Activated CD4-positive, alpha-beta T cell treated with anti-CD3 and anti-CD28 coated beads, Interleukin-2, amount 50 U/mL, for 24 hours (primary cell): Measurements from ENCODE around the gene NASP.

ENCODE experiments used
- DNase-seq, 2 donors: peaks; one replicate each; pipeline ENCODE4 v3.0.0-alpha.2; 2020; ENCODE audit warnings: low read depth in 1 of 2, low spot score in 1 of 2

NASP gene, protein sequence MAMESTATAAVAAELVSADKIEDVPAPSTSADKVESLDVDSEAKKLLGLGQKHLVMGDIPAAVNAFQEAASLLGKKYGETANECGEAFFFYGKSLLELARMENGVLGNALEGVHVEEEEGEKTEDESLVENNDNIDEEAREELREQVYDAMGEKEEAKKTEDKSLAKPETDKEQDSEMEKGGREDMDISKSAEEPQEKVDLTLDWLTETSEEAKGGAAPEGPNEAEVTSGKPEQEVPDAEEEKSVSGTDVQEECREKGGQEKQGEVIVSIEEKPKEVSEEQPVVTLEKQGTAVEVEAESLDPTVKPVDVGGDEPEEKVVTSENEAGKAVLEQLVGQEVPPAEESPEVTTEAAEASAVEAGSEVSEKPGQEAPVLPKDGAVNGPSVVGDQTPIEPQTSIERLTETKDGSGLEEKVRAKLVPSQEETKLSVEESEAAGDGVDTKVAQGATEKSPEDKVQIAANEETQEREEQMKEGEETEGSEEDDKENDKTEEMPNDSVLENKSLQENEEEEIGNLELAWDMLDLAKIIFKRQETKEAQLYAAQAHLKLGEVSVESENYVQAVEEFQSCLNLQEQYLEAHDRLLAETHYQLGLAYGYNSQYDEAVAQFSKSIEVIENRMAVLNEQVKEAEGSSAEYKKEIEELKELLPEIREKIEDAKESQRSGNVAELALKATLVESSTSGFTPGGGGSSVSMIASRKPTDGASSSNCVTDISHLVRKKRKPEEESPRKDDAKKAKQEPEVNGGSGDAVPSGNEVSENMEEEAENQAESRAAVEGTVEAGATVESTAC

DNA sequence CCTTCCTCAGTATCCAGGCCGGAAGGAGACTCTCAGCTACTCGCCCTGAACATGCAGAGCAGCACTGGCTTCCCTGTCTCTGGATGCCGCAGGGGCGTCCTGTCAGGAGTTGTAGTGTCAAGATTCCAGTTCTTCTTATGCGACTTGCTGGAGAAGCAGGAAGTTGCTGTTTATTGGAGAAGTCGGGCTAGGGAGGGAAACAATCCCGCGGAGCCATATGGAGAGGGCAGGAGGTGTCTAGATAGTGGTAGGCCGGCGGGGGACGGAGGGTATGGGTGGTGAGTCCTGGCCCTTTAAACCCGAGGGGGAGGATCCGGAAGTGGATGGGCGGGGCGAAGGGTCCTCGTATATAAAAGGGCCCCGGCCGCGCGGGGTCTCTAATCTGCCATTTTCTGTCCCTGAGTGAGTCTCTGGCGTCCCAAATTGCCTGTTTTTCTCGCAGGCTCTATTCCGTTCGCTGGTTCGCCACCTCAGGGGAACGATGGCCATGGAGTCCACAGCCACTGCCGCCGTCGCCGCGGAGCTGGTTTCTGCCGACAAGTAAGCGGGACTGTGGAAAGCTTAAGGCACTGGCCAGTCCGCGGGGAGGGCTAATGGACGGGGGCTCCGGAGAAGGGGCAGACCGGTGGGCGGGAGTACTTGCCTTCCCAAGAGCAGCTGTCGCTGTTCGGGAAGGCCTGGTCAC, at the start of gene NASP:
NASP (plus strand) TSS at position 376 of the 685 bp plus-strand sequence; CDS start at position 482, 106 bp downstream.
- DNase-seq: peak; percentile 90 to 98

DNA sequence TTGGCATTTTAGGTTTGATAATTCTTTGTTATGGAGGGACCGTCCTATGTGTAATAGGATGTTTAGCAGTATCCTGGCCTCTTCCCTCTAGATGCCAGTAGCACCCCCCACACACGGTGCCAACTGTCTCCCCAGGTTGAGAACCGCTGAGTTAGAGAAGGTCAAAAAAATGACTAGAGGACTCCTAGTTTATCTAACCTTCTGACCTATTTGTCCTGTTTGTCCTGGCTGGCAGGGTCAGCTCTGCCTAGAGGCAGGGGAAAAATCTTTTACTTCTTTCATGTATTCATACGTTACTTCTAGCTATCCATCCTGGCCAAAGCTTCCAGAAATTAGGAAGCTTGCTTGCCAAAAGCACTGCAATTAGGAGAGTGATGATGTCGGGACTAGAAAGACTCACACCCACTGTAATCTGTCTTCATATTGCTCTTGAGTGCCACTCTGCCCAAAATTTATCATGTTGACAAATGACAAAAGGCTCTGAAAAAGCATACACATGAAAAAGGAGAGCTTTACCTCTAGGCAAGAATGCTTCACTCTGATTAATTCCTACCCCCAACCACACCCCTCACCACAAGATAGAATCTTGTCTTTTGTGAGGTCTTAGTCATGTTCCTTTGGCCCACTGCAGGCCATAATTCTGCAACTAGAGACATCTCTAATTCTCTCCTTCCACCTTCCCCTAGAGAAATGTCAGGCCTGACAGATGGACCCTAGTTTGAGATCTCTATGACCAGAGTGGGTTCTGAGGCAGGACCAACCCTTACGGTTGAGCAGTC, 47.7 kb upstream of the NASP start:
- no peak for DNase-seq

DNA sequence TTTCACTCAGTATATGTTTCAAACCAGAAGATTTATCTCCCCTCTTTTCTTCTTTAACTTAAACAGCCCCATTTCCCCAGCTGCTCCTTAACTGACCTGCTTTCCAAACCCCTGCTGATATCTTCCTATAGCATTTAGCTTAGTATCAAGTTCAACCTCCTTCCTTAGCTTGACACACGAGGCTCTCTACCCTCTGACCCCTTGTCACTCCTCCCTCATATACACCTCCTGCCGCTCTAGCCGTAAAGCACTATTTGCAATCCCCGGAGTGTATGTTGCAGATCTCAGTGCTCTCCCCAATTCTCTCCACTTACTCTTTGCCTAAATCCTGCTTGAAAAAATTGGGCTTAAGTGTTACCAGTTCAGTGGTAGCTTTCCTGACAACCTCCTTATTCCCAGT, 47.0 kb upstream of the NASP start:
- no peak for DNase-seq

DNA sequence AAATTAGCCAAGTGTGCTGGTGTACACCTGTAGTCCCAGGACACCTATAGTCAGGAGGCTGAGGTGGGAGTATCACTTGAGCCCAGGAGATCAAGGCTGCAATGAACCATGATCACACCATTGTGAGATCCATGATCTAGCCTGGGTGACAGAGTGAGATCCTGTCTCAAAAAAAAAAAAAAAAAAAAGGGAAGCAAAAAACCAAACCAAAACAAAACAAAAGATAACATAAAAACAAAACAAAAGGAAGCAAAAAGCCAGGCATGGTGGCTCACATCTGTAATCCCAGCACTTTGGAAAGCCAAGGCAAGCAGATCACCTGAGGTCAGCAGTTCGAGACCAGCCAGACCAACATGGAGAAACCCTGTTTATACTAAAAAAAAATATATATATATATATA, 42.6 kb upstream of the NASP start:
- DNase-seq: no peak

DNA sequence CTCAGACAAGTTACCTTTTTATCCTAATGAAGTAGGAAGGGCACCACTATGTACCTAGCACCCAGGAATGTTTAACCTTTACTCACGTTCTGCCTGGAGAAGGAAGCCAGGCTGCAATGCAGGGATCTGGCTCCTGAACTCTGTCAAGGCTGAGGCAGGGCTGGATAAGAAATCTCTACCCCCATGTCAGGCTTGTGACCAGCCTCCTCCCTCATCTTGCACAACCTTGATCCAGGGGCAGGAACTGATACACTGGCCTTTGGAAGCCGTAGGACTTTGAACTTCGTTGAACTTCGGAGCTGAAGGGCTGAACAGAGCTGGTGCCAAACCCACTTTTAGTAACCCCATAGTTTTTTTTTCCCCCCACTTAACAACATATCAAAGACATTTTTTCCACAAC, 41.2 kb upstream of the NASP start:
- no peak for DNase-seq

DNA sequence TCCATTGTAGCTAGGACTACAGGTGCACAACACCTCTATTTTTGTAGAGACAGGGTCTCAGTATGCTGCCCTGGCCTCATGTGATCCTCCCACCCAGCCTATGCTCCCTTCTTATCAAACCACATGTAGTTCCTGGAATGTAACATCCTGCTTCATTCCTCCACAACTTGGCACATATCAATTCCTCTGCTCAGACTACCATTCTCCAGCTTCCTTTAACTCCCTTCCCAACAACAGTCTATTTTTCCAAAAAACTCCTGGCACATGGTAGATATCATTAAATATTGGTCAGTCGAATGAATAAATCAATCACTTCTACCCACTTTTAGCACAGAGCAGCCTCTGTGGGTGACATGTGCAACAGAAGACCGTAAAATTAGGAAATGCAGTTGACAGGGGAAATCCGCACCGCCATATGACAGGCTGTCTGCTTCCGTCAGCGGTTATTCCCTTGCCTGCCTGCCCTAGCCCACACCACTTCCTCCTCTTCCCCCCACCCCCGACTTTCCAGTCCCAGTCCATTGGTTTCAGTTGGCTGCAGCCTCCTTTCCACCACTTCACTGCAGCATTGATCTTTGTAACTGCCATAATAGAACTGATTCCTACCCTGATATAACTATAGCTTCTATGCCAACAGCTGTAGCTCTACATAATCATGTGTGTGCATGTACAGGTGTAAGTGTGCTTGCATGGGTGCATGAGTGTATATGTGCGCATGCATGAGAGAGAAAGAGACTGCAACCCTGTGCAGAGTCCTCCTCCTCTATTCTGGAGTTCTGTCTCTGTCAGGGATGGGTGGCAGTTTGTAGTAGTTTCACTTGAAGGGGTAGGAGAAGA, 40.0 kb upstream of the NASP start:
- peak; percentile 36 to 71 for DNase-seq

DNA sequence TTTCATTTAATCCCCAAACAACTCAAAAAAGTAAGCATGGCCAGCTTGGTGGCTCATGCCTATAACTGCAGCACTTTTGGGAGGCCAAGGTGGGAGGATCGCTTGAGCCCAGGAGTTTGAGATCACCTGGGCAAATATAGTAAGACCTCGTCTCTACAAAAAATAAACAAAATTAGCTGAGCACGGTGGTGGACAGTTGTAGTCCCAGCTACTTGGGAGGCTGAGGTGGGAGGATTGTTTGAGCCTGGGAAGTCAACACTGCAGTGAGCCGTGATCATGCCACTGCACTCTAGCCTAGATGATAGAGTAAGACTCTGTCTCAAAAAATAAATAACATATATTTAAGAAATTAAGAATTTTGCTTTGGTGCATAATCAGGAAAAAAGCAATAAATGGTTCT, 39.3 kb upstream of the NASP start:
- no peak for DNase-seq

DNA sequence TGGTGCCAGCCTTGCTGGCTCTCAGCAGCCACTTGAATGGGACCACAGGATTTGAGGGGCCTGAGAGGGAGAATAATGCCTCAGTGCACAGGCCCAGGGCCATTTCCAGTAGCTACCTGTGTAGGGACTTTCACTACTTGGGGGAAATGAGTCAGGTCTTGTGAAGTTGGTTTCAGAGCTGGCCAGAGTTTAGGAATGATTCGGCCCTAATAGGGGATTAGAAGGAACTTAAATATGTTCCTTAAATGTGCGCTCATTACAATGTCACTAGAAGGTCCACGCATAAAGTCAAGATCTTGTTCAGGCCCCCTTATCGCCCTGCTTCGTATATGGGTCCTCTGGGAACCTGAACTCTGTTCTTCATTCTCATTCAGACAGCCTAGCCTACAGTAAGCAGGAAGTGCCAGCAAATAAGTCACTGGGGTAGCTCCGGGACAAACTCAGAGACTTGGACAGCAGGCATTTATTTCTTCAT, 38.8 kb upstream of the NASP start:
- DNase-seq: no peak

DNA sequence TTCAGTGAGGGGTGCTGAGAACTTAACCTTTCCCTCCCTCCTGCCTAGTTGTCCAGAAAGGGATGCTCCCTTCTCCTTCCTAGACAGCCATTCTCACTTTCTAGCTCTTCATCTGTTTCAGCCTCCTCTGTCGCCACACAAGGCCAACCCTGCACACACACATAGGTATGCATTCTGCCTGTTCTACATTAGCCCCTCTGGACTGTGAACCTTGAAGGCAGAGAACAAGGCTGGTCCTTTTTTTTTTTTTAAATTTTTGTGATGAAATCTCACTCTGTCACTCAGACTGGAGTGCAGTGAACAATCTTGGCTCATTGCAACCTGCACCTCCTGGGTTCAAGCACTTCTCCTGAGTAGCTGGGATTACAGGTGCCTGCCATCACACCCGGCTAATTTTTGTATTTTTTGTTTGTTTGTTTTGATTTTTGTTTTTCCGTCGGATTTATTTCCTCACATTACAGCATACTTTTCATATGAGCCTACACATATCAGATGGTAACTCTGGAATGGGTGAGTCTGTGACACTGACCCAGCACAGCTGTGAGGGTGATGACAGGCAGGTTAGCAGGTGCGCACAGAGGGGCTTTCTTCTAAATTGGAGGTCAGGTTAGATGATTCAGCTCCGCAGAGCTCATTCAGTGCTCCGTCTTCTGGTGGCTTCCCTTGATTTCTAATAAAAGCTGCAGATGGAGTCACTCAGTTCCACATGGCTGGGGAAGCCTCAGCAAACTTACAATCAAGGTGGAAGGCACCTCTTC, 38.1 kb upstream of the NASP start:
- DNase-seq: no peak

DNA sequence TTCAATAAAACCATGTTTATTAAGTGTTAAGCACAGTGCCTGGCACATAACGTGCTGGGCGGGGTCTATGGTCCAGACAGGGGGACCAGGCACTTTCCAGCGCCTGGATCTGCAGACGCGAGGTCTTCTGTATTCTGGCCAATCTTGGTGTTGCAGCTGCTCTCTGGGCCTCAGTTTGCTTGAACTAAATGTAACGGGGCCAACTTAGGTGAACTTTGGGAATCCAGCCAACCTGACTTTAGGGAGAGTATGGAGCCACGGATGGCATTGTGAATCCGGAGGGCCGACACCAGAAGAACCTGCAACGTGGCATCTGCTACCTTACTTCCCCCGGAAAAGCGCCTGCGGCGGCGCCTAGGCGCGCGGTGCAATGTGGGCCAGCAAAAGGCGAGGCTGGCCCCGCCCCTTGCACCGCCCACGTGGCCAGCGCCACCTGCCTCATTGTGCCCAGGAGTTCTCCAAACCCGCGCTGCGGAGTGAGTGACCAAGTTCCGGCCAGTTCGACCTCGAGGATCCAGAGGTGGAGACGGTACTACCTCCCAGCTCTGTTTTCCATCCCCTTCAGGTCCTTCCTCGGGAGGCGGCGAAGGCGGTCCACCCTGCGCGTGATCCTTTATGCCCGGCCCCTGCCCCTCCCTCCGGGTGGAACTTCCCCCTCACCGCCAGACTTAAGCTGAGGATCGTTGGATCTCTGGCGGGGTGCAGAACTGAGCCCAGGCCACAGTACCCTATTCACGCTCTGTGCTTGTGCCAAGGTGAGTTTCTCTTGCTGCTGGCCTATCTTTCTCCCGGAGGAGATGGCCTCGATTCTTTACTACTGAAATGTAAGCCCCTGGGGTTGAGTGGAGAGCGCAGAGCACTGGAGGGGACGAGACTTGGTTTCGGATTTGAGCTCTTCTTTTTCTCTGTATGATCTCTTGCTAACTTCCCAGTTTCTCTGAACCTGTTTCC, 33.2 kb upstream of the NASP start, which contains the start of gene AKR1A1:
AKR1A1 (plus strand) TSS at position 426 of the 951 bp plus-strand sequence. CDS start 10,969 bp downstream, outside the sequence.
- DNase-seq: peak; percentile 78 to 87

DNA sequence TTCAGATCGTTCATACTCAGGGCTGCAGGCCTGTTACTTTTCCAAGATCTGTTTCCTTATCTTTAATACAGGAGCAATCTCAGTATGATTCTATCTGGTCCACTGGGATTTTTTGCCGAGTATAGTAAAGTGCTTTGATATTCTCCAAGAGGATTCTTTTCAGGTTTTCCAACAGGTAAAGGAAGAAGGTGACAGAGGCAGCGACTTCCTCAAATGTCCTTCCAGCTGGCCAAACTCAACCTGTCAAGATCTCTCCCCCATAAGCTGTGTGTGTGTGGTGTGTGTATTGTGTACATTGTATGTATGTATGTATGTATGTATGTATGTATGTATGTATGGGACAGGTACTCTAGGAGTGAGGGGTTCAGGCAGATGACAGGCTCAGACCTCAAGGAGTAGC, 32.2 kb upstream of the NASP start:
- DNase-seq: no peak

DNA sequence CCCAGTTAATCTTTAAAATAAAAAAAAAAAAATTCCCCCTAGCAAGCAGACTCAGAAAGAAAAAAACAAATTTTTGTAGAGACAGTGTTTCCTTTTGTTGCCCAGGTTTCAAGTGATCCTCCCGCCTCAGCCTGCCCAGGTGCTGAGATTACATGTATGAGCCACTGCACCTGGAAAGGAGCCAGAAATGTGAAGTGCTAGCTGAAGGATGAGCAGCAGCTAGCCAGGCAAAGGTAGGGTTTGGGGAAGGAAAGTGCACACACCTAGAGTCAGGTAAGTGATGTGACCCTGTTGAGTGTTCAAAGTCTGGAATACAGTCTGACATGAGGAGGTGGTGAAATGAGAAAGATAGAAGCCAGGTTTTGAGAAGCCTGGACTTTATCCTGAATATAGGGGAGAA, 31.5 kb upstream of the NASP start:
- no peak for DNase-seq

DNA sequence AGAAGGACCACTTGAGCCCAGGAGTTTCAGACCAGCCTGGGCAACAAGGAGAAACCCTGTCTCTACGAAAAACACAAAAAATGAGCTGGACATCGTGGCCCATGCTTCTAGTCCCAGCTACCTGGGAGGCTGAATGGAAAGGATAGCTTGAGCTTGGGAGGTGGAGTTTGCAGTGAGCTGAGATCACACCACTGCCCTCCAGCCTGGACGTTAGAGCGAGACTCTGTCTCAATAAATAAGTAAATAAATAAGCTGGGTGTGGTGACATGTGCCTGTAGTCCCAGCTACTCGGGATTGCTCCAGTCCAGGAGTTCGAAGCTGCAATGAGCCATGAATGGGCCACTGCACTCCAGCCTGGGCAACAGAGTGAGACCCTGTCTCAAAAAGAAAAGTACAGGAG, 29.6 kb upstream of the NASP start:
- DNase-seq: no peak

DNA sequence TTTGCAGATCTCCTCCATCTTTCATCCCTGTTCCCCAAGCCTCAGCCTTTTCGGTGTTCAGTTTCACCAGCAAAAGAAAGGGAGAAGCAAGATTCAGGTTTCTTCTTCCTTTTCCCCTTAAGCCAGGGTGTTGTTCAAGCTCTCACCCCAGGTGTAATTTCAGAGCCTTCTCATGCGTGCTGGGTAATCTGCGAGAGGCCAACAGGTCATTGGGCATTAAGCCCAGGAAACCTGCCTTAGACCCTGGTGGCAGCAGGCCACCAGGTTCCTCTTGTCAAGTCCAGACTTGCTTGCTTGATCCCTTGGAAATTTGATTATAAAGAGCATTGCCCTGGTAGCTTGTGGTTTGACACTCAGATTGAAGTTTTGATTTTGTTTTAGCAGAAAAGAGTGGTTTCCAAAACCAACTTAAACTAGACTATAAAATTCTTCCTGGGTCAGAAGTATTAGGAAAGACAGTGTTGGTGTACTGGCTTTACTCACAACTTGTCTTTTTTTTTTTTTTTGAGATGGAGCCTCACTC, 26.4 kb upstream of the NASP start:
- no peak for DNase-seq

DNA sequence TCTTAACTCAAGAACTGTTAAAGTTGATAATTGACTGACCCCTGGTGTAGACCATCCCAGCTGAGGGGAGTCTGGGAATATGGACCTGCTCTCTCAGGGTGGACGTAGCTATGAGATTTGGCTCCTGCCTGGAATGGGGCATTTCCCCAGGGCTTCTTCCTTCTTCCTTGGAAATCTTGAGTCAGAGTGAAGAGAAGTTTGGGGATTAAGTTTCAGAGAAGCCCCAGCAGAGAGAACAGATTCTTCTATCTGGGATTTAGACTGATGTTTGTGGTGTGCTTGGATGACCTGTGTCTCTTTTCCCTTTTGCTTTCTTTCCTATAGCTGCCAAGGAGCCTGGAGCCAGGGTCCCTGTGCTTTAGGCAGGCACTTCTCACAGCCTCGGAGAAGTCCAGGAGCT, 20.0 kb upstream of the NASP start:
- no peak for DNase-seq

DNA sequence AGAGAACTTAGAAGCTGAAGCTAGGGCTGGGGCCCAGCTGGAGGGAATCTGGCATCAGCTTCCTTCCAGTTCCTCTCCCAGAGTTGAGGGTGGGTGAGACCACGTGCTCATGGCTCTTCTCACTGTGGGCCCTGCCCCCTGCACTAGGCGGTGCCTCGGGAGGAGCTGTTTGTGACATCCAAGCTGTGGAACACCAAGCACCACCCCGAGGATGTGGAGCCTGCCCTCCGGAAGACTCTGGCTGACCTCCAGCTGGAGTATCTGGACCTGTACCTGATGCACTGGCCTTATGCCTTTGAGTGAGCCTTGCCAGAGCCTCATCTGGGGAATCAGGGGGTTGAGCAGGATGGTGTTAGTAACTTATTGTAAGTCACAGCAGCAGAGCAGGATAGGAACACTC, 17.1 kb upstream of the NASP start:
- DNase-seq: no peak

DNA sequence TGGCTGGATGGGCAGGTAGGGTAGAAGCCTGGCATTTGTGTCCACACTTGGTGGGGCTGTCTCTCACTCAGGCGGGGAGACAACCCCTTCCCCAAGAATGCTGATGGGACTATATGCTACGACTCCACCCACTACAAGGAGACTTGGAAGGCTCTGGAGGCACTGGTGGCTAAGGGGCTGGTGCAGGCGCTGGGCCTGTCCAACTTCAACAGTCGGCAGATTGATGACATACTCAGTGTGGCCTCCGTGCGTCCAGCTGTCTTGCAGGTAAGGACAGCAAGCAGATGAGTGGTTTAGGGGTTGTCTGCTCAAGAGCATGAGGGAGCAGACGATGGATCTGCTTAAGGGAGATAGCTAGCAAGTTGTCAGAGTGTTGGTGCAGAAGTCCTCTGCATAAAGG, 15.9 kb upstream of the NASP start:
- DNase-seq: no peak

DNA sequence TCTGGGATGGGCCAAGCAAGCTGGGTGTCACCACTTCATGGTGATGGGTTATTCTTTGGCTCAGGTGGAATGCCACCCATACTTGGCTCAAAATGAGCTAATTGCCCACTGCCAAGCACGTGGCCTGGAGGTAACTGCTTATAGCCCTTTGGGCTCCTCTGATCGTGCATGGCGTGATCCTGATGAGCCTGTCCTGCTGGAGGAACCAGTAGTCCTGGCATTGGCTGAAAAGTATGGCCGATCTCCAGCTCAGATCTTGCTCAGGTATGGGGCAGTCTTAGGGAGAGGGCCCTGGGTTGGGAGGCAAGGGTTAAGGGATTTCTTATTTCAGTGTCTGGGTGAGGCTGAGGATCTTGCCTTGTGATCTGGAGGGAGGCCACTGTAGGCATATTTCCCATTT, 15.4 kb upstream of the NASP start:
- DNase-seq: no peak
